GM10248 (cell line): ENCODE results near the gene PIH1D1.

Experiments used
- CTCF ChIA-PET: fragments of 300-600 bp; sonication (Branson Sonifier 250); formaldehyde crosslinking; extraction: SDS; loops from one replicate; lab custom pipeline; 2021; ENCODE audit warnings: antibody characterized with exemption; lab: Yijun Ruan, JAX
- POLR2A ChIA-PET: fragments of 350-650 bp; sonication (Branson Sonifier 250); formaldehyde crosslinking; extraction: SDS; loops from one replicate; lab custom pipeline; 2020; ENCODE audit warnings: antibody characterized with exemption; lab: Yijun Ruan, JAX
- DNase-seq: peaks from one replicate; pipeline ENCODE4 v3.0.0; 2012; ENCODE audit errors: extremely low spot score
- TF ChIP-seq, protein P1 (sequence below): IDR thresholded peaks from 2 replicates; pipeline ENCODE4 v1.5.1; 2012; ENCODE audit warnings: mild to moderate bottlenecking, low read depth; ENCODE audit errors: extremely low read depth, missing control alignments, control extremely low read depth

PIH1D1 gene

DNA sequence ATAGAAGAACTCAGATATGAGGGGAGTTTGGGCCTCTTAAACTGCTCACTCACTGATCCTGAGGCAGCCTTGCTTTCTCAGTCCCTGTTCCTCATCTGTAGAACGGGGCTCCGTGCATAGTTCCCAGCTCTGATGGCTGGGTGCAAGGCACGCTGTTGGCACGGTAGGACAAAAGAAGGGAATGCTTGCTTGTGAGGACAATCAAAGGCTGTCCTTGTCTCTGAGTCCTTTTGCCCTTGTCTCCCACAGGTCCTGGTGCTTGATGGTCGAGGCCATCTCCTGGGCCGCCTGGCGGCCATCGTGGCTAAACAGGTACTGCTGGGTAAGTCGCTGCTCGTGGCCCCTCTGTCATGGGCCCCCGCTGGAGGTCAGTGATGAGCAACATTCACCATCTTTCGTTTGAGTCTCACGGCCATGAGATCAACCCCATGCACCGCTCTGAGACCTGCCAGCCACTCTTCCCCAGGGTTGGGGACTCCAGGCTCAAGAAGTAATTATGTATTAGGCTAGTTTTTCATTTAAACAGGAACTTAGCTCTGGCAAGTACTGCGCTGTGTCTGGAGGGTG lies 38.1 kb upstream of the PIH1D1 start:
- TF ChIP-seq, protein P1, sequence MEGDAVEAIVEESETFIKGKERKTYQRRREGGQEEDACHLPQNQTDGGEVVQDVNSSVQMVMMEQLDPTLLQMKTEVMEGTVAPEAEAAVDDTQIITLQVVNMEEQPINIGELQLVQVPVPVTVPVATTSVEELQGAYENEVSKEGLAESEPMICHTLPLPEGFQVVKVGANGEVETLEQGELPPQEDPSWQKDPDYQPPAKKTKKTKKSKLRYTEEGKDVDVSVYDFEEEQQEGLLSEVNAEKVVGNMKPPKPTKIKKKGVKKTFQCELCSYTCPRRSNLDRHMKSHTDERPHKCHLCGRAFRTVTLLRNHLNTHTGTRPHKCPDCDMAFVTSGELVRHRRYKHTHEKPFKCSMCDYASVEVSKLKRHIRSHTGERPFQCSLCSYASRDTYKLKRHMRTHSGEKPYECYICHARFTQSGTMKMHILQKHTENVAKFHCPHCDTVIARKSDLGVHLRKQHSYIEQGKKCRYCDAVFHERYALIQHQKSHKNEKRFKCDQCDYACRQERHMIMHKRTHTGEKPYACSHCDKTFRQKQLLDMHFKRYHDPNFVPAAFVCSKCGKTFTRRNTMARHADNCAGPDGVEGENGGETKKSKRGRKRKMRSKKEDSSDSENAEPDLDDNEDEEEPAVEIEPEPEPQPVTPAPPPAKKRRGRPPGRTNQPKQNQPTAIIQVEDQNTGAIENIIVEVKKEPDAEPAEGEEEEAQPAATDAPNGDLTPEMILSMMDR = peak; percentile 60
- CTCF ChIA-PET = interaction anchor here (0.9 to 2.1 kb wide), 3 partner anchors 13 to 19 kb away, joined by 5 to 7 read pairs (median 5); partner anchors contain the start of gene FLT3LG
- DNase-seq = no peak
- POLR2A ChIA-PET = interaction anchor here (1.5 kb wide), 1 partner anchor 187 kb away, joined by 6 read pairs; the partner anchor contains the start of gene PRMT1

GRCh38 chr19:49488863-49489537 lies 37.4 kb upstream of the PIH1D1 start:
- TF ChIP-seq, protein P1 = no peak
- ChIA-PET CTCF (interaction anchor here (0.6 to 2.1 kb wide), 4 partner anchors 13 to 85 kb away, joined by 3 to 7 read pairs (median 5); partner anchors contain the start of gene FLT3LG), POLR2A (interaction anchor here (1.5 to 1.9 kb wide), 2 partner anchors 10 to 187 kb away, joined by 6 to 16 read pairs; partner anchors contain the start of gene PRMT1)
- DNase-seq = no peak

- TF ChIP-seq, protein P1 = no peak
- ChIA-PET POLR2A (interaction anchor here (0.7 to 1.9 kb wide), 7 partner anchors 8 to 188 kb away, joined by 3 to 16 read pairs (median 5); partner anchors contain the start of genes PRMT1, RPS11 and RRAS), CTCF (interaction anchor here (1.3 to 2.1 kb wide), 2 partner anchors 12 to 15 kb away, joined by 5 to 7 read pairs; partner anchors contain the start of gene FLT3LG)
- DNase-seq = no peak
These were observed 36.6 kb upstream of the PIH1D1 start for GRCh38 chr19:49488046-49488862.

DNA sequence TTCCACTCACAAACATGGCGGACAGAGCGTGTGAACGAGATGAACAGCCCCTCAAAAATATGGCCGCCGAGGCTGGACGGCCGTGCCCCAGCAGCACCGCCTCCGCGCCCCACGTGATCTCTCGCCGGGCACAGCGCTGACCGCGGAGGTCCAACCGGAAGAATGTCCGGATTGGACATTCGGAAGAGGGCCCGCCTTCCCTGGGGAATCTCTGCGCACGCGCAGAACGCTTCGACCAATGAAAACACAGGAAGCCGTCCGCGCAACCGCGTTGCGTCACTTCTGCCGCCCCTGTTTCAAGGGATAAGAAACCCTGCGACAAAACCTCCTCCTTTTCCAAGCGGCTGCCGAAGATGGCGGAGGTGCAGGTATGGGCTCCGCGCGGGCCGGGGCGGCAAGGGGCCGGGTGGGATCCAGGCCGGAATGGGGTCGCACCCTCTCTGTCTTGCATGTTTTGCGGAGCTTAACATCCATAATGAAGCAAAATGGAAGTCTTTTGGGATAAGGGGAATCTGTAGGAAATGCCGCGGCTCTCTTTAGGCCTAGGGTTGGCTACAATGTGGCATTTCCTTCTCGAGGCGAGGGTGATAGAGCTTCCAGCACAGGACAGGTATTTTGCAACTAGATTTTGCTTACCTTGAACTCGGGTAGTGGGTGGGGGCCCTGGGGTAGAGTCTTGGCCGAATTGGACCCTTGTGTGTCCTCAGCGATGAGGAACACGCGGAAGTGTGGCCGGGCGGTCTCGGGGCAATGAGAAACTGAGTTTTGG lies 35.8 kb upstream of the PIH1D1 start, which contains the start of gene RPL13A:
TSS of gene RPL13A (plus strand) at position 332 of the 769 bp plus-strand sequence. CDS start at position 354, 22 bp downstream.
- ChIA-PET POLR2A (interaction anchor here (0.7 to 1.9 kb wide), 6 partner anchors 8 to 177 kb away, joined by 3 to 16 read pairs (median 4); partner anchors contain the start of genes RPS11 and RRAS), CTCF (interaction anchor here (2.1 kb wide), 1 partner anchor 14 kb away, joined by 7 read pairs; the partner anchor contains the start of gene FLT3LG)
- peak; percentile 98 for DNase-seq
- TF ChIP-seq, protein P1 = no peak

DNA sequence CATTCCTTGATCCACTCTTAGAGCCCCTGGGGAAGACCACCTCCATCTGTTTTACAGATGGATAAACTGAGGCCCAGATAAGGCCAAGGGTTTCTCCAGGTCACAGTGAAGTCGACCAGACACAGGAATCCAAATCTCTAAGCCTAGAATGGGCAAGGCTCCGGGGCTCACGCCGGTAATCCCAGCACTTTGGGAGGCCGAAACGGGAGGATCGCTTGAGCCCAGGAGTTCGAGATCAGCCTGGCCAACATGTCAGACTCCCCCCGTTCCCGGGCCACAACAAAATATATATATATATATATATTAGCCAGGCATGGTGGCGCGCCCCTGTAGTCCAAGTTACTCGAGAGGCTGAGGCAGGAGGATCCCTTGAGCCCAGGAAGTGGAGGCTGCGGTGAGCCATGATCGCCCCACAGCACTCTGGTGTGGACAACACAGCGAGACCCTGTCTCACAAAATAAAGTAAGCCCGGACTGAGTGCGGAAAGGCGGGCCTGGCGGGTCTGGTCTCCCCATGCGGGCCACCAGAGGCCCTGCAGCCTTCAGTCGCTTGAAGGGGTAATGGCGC lies 35.2 kb upstream of the PIH1D1 start:
- no peak for DNase-seq
- ChIA-PET CTCF (no interaction called here), POLR2A (interaction anchor here (1.5 kb wide), 2 partner anchors 9 to 17 kb away, joined by 5 to 6 read pairs; partner anchors contain the start of gene RPS11)
- TF ChIP-seq, protein P1 = no peak
